GM04503 (cell line): ENCODE measurements around the gene ZBTB20.
A peak's percentile ranks its signal among the peaks of the same experiment; 100 is the strongest.

Experiments used
- DNase-seq: peaks from one replicate; pipeline ENCODE4 v3.0.0-alpha.2; 2012; ENCODE audit warnings: low read depth

Gene ZBTB20

DNA sequence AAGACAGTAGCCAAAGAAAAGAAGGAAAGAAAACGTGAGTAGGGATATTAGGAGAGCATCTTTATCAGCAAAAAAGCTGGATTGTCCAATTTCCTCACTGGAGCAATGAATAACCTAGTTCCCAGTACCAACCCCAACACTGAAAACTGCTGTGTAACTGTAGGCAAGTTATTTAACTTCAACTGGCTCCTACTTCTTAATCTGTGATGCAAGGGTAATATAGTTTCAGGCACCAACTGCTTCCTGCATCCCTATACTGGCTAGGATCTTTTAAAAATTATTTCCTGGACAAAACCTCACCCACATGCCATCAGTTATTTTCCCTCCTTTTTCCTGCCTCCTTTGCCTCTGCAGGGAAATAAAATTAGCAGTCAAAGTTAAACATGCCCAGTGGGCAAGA, 59.6 kb downstream of the ZBTB20 start:
- DNase-seq, result no peak

GRCh38 chr3:115086344-115086743, 60.7 kb downstream of the ZBTB20 start:
- DNase-seq, result no peak

GRCh38 chr3:115085197-115085865, 61.8 kb downstream of the ZBTB20 start:
- DNase-seq, result no peak

GRCh38 chr3:115084686-115085085, 62.4 kb downstream of the ZBTB20 start:
- DNase-seq, result no peak

DNA sequence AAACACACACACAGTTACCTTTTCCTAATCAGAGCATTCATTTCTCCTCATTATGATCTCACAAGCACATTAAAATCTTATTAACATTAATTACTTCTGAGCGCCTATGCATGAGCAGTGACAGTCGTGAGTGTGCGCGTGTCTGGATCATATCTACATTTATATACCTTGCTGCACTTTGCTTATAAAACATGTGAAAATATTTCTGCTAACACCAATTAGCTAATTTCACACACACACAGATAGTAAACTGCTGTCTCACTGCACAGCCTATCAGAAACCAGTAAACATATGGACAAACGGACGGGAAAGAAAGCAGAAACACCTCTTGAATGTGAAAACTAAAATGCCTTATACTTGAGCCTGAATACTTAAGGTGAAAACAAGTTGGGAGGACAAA, 64.8 kb downstream of the ZBTB20 start:
- no peak for DNase-seq

DNA sequence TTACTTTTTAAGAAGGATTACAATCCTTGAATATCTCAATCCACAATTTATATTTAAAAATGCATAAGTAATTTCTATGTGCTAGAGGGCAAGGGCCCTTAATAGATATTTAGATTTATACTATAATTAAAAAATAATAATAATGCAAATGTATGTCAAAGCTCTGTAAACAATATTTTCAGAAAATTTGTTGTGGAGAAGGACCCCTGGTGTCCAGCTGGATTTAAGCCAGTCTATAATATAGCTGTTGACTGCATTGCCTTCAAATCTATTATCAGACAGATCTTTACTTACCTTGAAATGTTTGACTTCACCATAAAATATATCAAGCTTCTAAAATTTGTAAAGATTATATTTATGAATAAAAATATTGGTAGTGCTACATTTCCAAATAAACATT, 65.6 kb downstream of the ZBTB20 start:
- no peak for DNase-seq

DNA sequence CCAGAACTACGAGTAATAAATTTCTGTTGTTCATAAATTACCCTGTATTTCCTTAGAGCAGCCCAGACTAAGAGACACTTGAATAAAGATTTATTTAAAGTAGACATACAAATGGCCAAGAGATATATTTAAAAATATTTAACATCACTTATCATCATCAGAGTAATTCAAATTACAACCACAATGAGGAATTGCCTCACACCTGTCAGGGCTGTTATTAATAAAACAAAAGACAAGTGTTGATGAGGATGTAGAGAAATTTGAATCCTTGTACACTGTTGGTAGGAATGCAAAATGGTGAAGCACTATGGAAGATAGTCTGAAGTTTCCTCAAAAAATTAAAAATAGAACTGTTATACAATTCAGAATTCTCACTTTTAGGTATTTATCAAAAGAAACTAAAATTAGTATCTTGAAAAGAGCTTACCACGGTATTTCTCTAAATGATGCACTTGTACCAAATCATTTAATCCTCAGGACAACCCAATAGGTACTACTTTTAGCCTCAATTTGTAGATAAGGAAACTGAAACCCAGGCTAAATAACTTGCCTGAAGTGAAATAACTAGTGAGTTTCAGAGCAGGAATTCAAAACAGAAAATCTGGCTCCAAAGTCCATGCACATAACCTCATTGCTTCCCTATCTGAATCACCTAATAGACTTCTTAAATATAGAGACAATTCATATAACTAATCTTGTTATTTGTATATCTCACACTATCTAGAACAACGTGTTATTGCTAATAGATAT, 69.4 kb downstream of the ZBTB20 start:
- no peak for DNase-seq

DNA sequence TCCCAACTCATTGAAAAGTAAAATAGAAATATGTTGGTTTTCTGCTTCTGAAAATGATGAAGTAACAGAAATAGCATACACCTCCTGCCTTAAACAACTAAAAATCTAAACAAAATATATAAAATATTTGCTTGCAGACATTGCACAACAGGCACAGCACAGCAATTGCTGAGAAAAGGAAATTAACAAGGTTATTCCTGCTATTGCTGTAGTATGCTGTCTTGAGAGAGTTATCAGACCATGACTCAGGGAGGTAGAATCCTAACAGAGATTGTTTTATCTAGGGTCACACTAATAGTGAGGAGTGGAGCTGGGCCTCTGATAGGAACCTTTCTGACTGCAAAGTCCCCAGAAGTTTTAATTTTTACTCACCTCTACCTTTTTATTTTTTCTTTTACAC, 72.6 kb downstream of the ZBTB20 start:
- no peak for DNase-seq

DNA sequence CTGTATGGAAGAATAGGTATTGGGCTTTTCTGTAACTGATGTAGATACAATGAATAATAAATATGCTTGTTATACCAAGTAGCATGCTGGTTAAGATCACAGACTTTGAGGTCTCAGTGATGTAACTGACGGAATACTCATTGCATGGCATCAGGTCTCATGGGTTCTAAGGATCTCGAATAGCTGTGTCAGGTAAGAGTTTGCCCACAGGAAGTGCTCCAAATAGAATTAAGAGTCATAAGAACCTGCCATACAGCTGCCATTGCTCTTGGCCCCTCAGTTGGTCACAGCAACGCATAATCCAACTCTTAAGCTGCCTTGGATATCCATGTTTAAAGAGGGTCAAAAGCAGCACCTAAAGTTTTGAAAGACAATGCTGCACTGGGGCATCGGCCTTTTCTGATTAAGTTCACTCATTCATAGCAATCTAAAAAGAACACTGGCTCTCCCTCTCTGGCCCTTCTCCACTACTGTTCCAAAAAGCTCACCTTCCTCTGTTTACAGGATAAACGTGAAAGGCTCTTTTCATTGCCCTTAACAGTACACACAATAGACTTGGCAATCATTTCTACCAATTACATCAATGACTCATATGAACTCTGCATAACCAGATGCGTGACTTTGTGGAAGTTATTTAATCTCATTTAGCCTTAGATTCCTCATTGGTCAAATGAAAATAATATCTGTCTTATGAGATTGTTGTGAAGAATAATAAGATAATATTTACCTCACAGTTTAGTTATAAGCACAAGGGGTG, 74.6 kb downstream of the ZBTB20 start:
- DNase-seq, result peak; percentile 46

- peak; percentile 80 for DNase-seq
Measured at GRCh38 chr3:115071601-115072000, 75.5 kb downstream of the ZBTB20 start.

DNA sequence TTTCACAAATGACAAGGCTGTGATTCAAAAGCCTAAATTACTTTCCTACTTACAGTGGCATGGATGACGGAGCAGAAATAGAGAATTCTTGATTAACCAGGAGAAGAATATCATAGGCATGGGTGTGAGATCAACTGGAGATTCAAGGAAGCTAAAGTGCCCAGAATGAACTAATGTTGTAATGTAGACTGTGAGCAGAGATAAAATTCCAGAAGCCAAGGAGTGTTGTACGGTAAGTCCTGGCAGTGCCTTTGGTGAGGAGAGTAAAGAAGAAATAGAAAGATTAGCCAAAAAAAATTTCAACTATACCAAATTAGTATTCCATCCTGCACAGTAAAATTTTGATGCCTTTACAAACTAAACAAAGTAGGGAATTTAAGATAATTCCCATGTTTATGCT, 75.9 kb downstream of the ZBTB20 start:
- DNase-seq, result no peak

DNA sequence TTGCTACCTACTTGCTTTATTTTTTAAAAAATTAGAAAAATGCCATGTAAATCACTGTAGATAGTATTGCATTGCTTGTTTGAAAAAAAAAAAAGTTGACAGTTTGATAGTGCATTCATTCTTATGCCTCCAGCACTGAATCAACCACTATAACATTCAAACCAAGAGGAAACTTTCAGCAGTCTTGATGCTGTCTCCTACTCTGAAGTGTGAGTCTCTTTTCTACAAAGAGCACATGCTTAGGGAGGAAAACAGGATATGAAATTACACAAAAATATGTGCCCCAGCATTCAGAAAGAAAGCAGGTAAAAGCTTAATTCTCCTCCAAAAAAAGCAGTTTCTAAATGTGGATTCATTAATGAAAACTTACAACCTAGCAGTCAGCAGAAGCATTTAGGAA, 78.3 kb downstream of the ZBTB20 start:
- no peak for DNase-seq

DNA sequence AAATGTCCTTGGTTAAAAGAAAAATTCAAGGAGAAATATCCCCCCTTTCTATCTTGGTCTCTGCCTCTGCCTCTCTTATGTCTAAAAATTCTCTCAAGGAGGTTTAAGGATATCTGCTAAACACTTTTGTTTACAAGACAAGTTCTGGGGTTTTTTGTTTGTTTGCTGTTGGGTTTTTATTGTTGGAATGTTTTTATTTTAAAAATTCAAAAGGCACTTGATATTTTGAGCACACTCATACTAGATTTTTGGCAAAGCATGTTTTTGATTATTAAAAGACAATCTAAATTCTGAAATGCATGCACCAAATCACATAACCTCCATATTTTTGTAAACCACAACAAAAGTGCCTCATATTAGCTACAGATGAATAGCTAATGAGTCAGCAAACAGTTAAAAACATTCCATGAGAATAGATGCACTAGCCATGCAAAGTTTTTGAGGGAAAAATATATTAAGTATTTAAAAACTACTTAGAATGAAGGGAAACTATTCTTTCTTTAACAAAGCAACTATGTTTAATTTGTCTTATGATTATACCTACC, 84.6 kb downstream of the ZBTB20 start:
- DNase-seq, result peak; percentile 66

GRCh38 chr3:115062009-115062408, 85.1 kb downstream of the ZBTB20 start:
- no peak for DNase-seq

DNA sequence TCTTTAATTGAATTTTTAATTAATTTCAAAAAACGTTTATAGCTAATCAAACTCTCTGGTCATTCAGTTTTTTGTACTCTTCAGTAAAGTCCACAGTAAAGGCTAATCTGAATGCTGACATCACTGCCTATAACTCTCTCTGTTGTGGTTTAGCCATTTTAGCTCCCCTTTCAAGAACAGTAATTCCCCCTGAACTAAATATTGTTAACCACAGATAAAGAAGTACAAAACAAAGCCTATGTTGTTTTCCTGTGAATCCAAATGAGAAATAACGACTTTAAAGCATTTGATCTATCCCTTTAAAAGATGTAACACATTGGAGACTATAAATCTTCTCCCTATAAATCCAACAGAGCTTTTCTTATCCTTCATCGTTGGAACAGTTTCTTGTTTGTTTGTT, 94.2 kb downstream of the ZBTB20 start:
- no peak for DNase-seq

- no peak for DNase-seq
Measured at GRCh38 chr3:115042351-115042750, 104.7 kb downstream of the ZBTB20 start.

GRCh38 chr3:115040673-115041286, 106.3 kb downstream of the ZBTB20 start:
- no peak for DNase-seq

DNA sequence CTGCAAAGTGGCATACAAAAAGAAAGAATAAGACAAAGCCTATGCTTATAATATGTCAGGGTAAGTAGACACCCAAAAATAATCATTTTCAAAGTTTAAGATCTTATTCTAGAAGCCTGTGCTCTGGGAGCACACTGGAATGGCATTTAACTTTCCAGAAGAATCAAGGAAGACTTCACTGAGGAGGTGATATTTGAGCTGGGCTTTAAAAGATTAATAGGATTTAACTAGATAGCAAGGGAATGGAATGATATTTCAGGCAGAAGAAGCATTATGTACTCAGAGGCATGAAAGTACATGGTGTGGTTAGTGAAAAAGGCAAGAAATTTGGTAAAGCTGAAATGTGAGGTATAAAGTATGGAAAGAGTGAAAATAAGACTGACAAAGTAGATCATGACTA, 106.8 kb downstream of the ZBTB20 start:
- DNase-seq, result no peak

- DNase-seq, result no peak
Measured at GRCh38 chr3:115038817-115039216, 108.3 kb downstream of the ZBTB20 start.

DNA sequence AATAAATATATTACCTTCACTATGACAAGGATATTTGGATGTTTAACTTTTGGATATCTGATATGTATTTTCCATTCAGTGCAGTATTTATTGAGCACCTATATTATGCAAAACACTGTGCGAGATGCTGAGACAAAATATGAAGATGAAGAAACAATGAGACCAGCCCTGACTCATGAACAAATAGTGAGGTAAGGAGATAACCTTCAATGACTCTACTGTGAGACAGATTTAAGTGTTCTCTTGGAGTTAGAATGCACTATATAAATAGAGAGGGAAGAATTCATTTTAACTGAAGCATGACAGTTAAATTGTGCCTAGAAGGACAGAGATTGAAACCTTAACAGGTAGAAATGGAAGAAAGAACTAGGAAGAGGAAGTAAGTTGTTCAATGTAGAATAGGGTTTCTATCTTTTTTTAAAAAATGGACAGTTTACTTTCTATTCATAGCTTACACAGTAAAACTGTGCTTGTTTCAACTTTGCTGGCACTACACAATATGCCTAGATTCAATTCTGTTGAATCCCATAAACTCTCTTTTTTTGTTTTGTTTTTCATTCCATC, 124.2 kb downstream of the ZBTB20 start:
- DNase-seq, result no peak

DNA sequence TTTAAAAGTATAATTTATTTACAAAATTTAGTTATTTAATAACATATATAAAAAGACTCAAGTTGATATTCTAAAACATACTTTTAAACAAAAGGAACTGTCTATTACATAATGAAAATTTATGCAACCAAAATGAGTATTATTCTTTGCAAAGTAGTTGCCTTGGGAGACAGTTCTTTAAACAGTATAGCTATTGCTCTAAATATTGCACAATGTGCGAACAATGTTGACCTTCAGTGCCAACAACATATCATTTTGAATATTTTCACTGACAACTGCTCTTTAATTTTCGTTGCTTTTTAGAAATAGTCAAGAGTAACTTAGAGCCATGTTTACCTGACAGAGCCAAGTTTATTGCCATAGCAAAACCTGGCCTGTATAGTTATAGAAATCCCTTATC, 124.9 kb downstream of the ZBTB20 start:
- DNase-seq, result no peak

DNA sequence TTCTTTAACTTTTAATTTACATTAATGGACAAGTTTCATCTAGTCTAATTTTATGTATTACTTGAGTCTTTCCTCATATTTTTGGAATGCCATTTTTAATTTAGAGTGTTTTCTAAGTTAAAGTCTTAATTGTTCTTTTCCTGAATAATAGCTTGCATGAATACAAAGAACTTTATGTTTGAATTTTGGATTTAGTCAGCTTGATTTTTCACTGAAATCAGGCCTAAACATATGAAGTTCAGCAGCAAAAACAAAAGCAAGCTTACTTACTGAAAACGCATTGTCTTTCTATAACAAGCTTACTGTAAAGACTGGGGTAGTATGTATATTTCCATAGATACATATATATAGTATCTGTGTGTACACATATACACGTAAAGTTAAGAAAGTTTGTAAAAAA, 126.0 kb downstream of the ZBTB20 start:
- no peak for DNase-seq
